Astrocyte of the hippocampus (primary cell): ENCODE results near the gene CHST12.

Experiments used
- DNase-seq: peaks from one replicate; pipeline ENCODE4 v3.0.0; 2011; ENCODE audit warnings: low read depth, low spot score

CHST12 gene

GRCh38 chr7:2478399-2478785, 75.0 kb downstream of the CHST12 start:
- DNase-seq, result peak; percentile 63

- DNase-seq, result no peak
Measured at GRCh38 chr7:2478800-2479199, 75.4 kb downstream of the CHST12 start.

- DNase-seq, result no peak
Measured at GRCh38 chr7:2479276-2480069, 76.1 kb downstream of the CHST12 start.

GRCh38 chr7:2480070-2480408, 76.6 kb downstream of the CHST12 start:
- no peak for DNase-seq

- DNase-seq, result no peak
Measured at GRCh38 chr7:2481195-2481594, 77.8 kb downstream of the CHST12 start.

- no peak for DNase-seq
Measured at GRCh38 chr7:2482725-2483451, 79.5 kb downstream of the CHST12 start.

- DNase-seq, result no peak
Measured at GRCh38 chr7:2483494-2483893, 80.1 kb downstream of the CHST12 start.

GRCh38 chr7:2484868-2485267, 81.5 kb downstream of the CHST12 start:
- DNase-seq, result no peak

- no peak for DNase-seq
Measured at GRCh38 chr7:2487586-2488271, 84.3 kb downstream of the CHST12 start.

- DNase-seq, result no peak
Measured at GRCh38 chr7:2488272-2488645, 84.8 kb downstream of the CHST12 start.

GRCh38 chr7:2488681-2489080, 85.3 kb downstream of the CHST12 start:
- no peak for DNase-seq

GRCh38 chr7:2490181-2490651, 86.8 kb downstream of the CHST12 start:
- DNase-seq, result no peak

- no peak for DNase-seq
Measured at GRCh38 chr7:2492038-2492437, 88.6 kb downstream of the CHST12 start.

- DNase-seq, result no peak
Measured at GRCh38 chr7:2493205-2494164, 90.1 kb downstream of the CHST12 start.

GRCh38 chr7:2494191-2495130, 91.0 kb downstream of the CHST12 start:
- no peak for DNase-seq

- peak; percentile 52 for DNase-seq
Measured at GRCh38 chr7:2495418-2496299, 92.2 kb downstream of the CHST12 start.

GRCh38 chr7:2496375-2496774, 93.0 kb downstream of the CHST12 start:
- DNase-seq, result no peak

GRCh38 chr7:2497065-2497464, 93.7 kb downstream of the CHST12 start:
- no peak for DNase-seq
